ENCODE measurements around the gene BACH2.
"Not testable (repeated sequence)": the region's sequence is repeated elsewhere in the genome, so short reads cannot be mapped to it uniquely, and the experiment has no call there.

The BACH2 gene

DNA sequence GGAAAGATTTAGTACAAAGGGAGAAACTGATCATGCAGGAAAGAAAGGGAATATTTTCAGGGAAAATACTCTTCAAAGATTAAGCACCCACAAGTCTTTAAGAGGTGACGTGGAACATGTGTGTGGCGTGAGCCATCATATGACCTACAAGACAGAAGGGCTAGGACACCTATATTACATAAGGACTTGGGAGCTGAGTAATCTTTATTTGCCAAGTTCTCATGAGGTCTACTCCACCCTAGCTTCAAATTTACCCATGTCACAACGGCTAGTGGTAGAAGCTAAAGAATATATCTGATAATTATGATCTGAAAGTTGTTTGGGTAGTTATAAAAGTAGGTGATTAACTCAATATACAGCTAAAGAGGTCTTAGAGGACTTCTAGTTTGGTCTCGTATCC is 234.6 kb downstream of the BACH2 start:
- TF ChIP-seq, protein P1, sequence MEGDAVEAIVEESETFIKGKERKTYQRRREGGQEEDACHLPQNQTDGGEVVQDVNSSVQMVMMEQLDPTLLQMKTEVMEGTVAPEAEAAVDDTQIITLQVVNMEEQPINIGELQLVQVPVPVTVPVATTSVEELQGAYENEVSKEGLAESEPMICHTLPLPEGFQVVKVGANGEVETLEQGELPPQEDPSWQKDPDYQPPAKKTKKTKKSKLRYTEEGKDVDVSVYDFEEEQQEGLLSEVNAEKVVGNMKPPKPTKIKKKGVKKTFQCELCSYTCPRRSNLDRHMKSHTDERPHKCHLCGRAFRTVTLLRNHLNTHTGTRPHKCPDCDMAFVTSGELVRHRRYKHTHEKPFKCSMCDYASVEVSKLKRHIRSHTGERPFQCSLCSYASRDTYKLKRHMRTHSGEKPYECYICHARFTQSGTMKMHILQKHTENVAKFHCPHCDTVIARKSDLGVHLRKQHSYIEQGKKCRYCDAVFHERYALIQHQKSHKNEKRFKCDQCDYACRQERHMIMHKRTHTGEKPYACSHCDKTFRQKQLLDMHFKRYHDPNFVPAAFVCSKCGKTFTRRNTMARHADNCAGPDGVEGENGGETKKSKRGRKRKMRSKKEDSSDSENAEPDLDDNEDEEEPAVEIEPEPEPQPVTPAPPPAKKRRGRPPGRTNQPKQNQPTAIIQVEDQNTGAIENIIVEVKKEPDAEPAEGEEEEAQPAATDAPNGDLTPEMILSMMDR (conservative IDR thresholded peaks at IDR 0.05; ENCODE audit: low read depth, low read length) = no peak
- no peak for DNase-seq (ENCODE audit: low read depth)
- no peak overlapping the region for H3K4me3 ChIP-seq (ENCODE audit: low read depth, low read length)

DNA sequence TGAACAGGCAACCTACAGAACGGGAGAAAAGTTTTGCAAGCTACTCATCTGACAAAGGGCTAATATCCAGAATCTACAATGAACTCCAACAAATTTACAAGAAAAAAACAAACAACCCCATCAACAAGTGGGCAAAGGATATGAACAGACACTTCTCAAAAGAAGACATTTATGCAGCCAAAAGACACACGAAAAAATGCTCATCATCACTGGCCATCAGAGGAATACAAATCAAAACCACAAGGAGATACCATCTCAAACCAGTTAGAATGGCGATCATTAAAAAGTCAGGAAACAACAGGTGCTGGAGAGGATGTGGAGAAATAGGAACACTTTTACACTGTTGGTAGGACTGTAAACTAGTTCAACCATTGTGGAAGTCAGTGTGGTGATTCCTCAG is 237.5 kb downstream of the BACH2 start:
- H3K4me3 ChIP-seq (ENCODE audit: low read depth, low read length); DNase-seq (ENCODE audit: low read depth): not testable (repeated sequence)

DNA sequence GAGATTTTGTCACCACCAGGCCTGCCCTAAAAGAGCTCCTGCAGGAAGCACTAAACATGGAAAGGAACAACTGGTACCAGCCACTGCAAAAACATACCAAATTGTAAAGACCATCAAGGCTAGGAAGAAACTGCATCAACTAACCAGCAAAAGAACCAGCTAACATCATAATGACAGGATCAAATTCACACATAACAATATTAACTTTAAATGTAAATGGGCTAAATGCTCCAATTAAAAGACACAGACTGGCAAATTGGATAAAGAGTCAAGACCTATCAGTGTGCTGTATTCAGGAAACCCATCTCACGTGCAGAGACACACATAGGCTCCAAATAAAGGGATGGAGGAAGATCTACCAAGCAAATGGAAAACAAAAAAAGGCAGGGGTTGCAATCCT is 240.7 kb downstream of the BACH2 start:
- DNase-seq (ENCODE audit: low read depth); H3K4me3 ChIP-seq (ENCODE audit: low read depth, low read length): not testable (repeated sequence)

DNA sequence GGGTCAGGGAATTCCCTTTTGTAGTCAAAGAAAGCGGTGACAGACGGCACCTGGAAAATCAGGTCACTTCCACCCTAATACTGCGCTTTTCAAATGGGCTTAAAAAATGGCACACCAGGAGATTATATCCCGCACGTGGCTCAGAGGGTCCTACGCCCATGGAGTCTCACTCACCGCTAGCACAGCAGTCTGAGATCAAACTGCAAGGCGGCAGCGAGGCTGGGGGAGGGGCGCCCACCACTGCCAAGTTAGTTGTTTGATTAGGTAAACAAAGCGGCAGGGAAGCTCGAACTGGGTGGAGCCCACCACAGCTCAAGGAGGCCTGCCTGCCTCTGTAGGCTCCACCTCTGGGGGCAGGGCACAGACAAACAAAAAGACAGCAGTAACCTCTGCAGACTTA is 242.4 kb downstream of the BACH2 start:
- not testable (repeated sequence) for DNase-seq (ENCODE audit: low read depth); H3K4me3 ChIP-seq (ENCODE audit: low read depth, low read length)

DNA sequence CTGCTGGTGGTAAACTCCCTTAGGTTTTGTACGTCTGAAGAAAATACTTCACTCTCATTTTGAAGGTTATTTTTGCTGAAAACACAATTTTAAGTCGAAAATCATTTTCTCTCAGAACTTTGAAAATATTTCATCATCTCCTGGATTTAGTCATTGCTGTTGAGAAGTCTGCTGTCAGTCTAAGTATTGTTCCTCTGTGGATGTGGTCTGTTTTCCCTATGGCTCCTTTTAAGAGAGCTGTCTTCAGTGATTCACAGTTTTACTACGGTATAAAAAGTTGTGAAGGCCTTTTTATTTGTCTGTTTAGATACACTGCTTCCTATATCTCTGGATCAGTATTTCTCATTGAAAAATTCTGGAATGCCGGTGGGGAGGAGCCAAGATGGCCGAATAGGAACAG is 243.0 kb downstream of the BACH2 start:
- TF ChIP-seq, protein P1 (conservative IDR thresholded peaks at IDR 0.05; ENCODE audit: low read depth, low read length) = no peak
- DNase-seq (ENCODE audit: low read depth) = no peak
- H3K4me3 ChIP-seq (ENCODE audit: low read depth, low read length) = no peak overlapping the region

DNA sequence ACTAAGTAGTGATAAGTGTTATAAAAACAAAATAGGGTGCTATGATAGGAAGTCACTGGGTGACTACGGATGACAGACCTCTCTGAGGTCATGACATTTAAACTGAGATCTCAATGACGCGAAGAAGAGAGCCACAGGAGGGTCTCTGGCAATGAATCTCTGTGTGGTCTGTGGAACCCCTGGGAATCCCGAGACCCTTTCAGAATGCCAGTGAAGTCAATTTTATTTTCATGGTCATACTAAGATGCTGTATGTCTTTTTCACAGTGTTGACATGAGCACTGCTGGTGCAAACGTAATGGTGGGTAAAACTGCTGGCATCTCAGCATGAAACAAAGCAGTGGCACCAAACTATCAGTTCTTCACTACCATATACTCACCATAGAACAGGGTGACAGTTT is 247.3 kb downstream of the BACH2 start:
- no peak overlapping the region for H3K4me3 ChIP-seq (ENCODE audit: low read depth, low read length)
- TF ChIP-seq, protein P1 (conservative IDR thresholded peaks at IDR 0.05; ENCODE audit: low read depth, low read length) = no peak
- DNase-seq (ENCODE audit: low read depth) = no peak

DNA sequence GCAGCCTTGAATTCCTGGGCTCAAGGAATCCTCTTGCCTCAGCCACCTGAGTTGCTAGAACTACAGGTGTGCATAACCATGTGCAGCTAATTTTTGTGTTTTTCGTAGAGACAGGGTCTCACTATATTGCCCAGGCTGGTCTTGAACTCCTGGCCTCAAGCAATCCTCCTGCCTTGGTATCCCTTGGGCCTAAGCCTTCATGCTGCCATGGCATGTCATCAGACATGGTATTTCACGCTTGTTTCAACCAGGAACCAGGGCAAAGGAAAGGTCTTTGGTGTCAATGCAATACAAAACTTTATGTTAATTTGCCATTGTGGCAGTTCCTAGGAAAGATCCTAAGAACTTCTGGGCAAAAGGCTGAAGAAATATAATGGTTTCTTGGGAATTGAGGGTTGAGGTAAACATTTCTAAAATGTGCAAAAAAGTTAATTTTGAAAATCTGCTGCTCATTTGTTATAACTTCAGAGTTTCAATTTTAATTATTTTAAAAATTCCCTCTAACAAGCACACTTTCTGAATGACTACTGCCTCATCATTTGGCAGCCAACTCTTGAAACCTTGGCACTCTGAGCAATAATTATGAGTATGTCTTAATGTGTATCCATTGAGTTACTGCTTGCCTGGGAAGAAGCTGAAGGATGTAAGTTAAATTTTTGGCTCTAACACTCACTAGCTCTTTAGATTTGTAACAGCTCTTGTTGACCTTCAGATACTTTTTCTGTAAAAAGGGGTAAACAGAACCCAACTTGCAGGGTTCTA is 248.3 kb downstream of the BACH2 start:
- H3K4me3 ChIP-seq (ENCODE audit: low read depth, low read length) = no peak overlapping the region
- no peak for DNase-seq (ENCODE audit: low read depth)
- TF ChIP-seq, protein P1 (conservative IDR thresholded peaks at IDR 0.05; ENCODE audit: low read depth, low read length) = no peak

DNA sequence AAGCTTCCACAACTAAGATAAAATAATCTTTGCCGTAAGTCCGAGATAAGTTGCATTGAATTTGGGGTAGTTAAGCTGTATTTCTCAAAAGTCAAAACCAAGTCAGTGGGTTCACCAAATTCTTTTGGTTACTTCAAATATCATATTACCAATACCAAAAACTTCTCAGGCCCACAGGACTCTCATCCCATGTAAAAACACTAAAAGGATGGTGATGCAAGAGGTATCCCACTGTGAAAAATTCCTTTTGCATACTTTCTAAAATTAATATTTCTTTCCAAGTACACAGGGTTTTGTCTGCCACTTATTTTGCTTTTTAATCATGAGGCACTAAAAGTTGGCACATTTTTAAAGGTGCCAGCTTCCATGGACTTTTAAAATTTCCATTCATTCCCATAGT is 251.1 kb downstream of the BACH2 start:
- DNase-seq (ENCODE audit: low read depth) = peak; percentile 81

More for the DNA sequence above, 251.1 kb downstream of the BACH2 start:
- no peak overlapping the region for H3K4me3 ChIP-seq (ENCODE audit: low read depth, low read length)
- TF ChIP-seq, protein P1 (conservative IDR thresholded peaks at IDR 0.05; ENCODE audit: low read depth, low read length) = no peak
